Naive thymus-derived CD4-positive, alpha-beta T cell (primary cell): ENCODE measurements around the gene TOX2. TPM values are rescaled to one million over a fixed set of nuclear protein-coding genes. Genes with fewer than 3 reads are reported as not detected.

Source experiments
- ATAC-seq: fragments of 150-1000 bp; cut with Tn5 transposase; 2 replicates; pipeline ENCODE4 v1.10.0; 2021; ENCODE audit warnings: mild to moderate bottlenecking, moderate library complexity
- CTCF ChIA-PET: fragments of 350-600 bp; sonication (Branson Sonifier 250); formaldehyde crosslinking; loops from one replicate; lab custom pipeline; 2021; ENCODE audit warnings: antibody characterized with exemption; lab: Charles Lee
- POLR2A ChIA-PET: fragments of 350-600 bp; sonication (Branson Sonifier 250); formaldehyde crosslinking; loops from one replicate; lab custom pipeline; 2021; ENCODE audit warnings: antibody characterized with exemption, inconsistent platforms; lab: Charles Lee
- DNase-seq, 9 donors: peaks; one replicate each; pipeline versions ENCODE4 v3.0.0 to v3.0.0-alpha.2; 2020 to 2022; ENCODE audit warnings: mixed read lengths in 1 of 9
- H3K27ac ChIP-seq: one replicate; pipeline ENCODE4 v1.7.0; 2013; ENCODE audit warnings: mild to moderate bottlenecking, low read depth, low read length, moderate library complexity
- H3K27me3 ChIP-seq, 2 donors: one replicate each; pipeline ENCODE4 v1.7.0; 2013; ENCODE audit warnings: low read length in 2 of 2, mild to moderate bottlenecking in 2 of 2, moderate library complexity in 2 of 2; ENCODE audit not compliant: control insufficient read depth in 2 of 2, insufficient read depth in 2 of 2
- H3K36me3 ChIP-seq, 3 experiments: 1 replicate in 2 of 3; 2 replicates in 1 of 3; pipeline ENCODE4 v1.7.0; 2013; ENCODE audit warnings: low read length in 3 of 3, mild to moderate bottlenecking in 3 of 3, moderate library complexity in 1 of 3; ENCODE audit not compliant: insufficient read depth in 3 of 3, control insufficient read depth in 2 of 3
- H3K4me1 ChIP-seq, 2 donors: one replicate each; pipeline ENCODE4 v1.7.0; 2013; ENCODE audit warnings: low read length in 2 of 2, mild to moderate bottlenecking in 2 of 2, moderate library complexity in 1 of 2; ENCODE audit not compliant: control insufficient read depth in 2 of 2, insufficient read depth in 2 of 2
- H3K4me3 ChIP-seq: 2 replicates; pipeline ENCODE4 v1.7.0; 2013; ENCODE audit warnings: mild to moderate bottlenecking, low read length
- H3K9me3 ChIP-seq, 3 experiments: 1 replicate in 2 of 3; 2 replicates in 1 of 3; pipeline ENCODE4 v1.7.0; 2013; ENCODE audit warnings: low read length in 3 of 3; ENCODE audit not compliant: control insufficient read depth in 2 of 3
- H3K27ac Mint-ChIP-seq, 9 donors: one replicate each; pipeline ENCODE4 v1.8.0; 2020 to 2022; ENCODE audit warnings: mixed read lengths in 9 of 9, mild to moderate bottlenecking in 8 of 9, moderate library complexity in 5 of 9, inconsistent platforms in 2 of 9
- H3K27me3 Mint-ChIP-seq, 5 donors: one replicate each; pipeline ENCODE4 v1.8.0; 2021 to 2022; ENCODE audit warnings: mixed read lengths in 5 of 5, mild to moderate bottlenecking in 1 of 5
- H3K36me3 Mint-ChIP-seq, 5 donors: one replicate each; pipeline ENCODE4 v1.8.0; 2020 to 2022; ENCODE audit warnings: mixed read lengths in 5 of 5, mild to moderate bottlenecking in 3 of 5, inconsistent platforms in 1 of 5
- H3K4me1 Mint-ChIP-seq, 7 donors: one replicate each; pipeline ENCODE4 v1.8.0; 2020 to 2022; ENCODE audit warnings: mixed read lengths in 7 of 7, mild to moderate bottlenecking in 3 of 7, inconsistent platforms in 1 of 7
- H3K4me3 Mint-ChIP-seq, 10 donors: one replicate each; pipeline ENCODE4 v1.8.0; 2020 to 2022; ENCODE audit warnings: mild to moderate bottlenecking in 10 of 10, mixed read lengths in 10 of 10, moderate library complexity in 6 of 10, inconsistent platforms in 2 of 10
- H3K9me3 Mint-ChIP-seq, 11 donors: one replicate each; pipeline ENCODE4 v1.8.0; 2020 to 2022; ENCODE audit warnings: mixed read lengths in 11 of 11, mild to moderate bottlenecking in 4 of 11, inconsistent platforms in 1 of 11, moderate library complexity in 1 of 11
- intact Hi-C, 2 donors: fragments of 100-400 bp; cut with micrococcal nuclease; formaldehyde crosslinking; loops; one replicate each; pipeline ENCODE4 v1.15.1; 2023
- polyA plus RNA-seq, 2 donors: library from polyadenylated mRNA; unstranded; fragments of 300-500 nt; fragmentation: Illumina TruSeq; gene quantifications; one replicate each; pipeline ENCODE4 v1.2.3, GENCODE V29; 2021
- total RNA-seq, 6 experiments: library from RNA in 5 of 6; stranded (reverse) in 5 of 6; gene quantifications; 1 replicate in 5 of 6; 2 replicates in 1 of 6; pipeline ENCODE4 v1.2.3 and lab custom pipeline; 2021 to 2026

The TOX2 gene
- total and polyA plus RNA-seq, 7 experiments from 2014 or later = 0.22 to 7.1 (median 1.5) TPM

DNA sequence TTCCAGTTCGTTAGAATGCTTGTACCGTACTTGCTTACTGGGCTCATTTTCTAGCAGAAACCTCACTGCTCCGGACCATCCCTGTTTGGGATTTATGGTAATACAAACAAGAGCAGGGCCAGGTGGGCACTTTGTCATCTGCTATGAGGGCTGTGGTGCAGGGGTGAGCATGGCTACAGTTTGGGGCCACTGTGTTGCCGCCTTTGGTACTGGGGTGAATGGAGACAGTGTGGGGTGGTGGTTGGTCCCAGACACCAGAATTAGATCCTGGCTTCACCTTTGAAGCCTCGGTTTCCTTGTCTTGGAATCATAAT lies 95.0 kb downstream of the TOX2 start:
- no peak for DNase-seq
- Histone ChIP-seq H3K4me3 (no peak overlapping the region), H3K9me3 (no peaks in the 10 kb centered on the region), H3K36me3 (no peaks in the 10 kb centered on the region), H3K27ac (no peak overlapping the region), H3K27me3 (no peaks in the 10 kb centered on the region), H3K4me1 (peaks cover 17 to 22% of the 10 kb centered on the region in 2 donors)
- no peak overlapping the region for H3K27ac Mint-ChIP-seq
- no peak overlapping the region for H3K4me3 Mint-ChIP-seq
- H3K4me1 Mint-ChIP-seq = peaks cover 16 to 39% (median 24%) of the 10 kb centered on the region in 7 donors
- ATAC-seq = no peak
- peaks cover 0 to 2% (median 0%) of the 10 kb centered on the region in 5 donors for H3K36me3 Mint-ChIP-seq
- intact Hi-C loops = no loop called here
- peaks cover 0 to 2% (median 0%) of the 10 kb centered on the region in 11 donors for H3K9me3 Mint-ChIP-seq
- H3K27me3 Mint-ChIP-seq = peaks cover 0 to 53% (median 5%) of the 10 kb centered on the region in 5 donors
- ChIA-PET CTCF (no interaction called here), POLR2A (interaction anchor here (0.6 kb wide), 1 partner anchor 17 kb away, joined by 3 read pairs; no protein-coding TSS in a partner anchor)

DNA sequence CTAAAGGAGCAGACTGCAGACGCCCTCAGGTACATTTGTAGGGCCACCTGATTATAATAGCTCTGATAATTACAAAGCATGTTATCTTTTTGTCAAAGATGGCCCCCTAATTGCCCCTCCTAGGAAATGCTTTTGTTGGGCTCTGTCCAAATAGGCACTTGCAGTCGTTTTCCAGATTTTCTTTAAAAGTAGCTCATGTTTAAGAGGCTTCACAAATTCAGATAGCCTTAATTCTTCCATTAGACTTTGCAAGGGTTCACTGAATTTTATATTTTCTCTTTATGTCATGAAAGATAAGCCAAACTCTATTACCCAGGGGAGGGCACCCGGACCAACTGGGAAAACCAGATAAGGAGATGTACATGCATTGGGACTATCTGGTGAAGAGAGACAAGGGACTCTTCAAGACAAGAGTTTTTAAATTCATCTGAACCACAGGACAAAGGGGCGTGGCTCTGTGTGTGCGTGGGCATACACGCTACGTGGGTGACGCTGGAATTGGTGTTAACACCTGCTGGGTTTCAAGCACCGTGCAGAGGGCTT lies 95.6 kb downstream of the TOX2 start:
- Mint-ChIP-seq H3K9me3 (peaks cover 0 to 2% (median 0%) of the 10 kb centered on the region in 11 donors), H3K27ac (peak overlapping the region in 1 of 9 donors; percentile 33)
- intact Hi-C loops = loop anchor here in 1 of 2 donors (5.0 kb wide), 1 partner anchor 68 kb away; no protein-coding TSS in a partner anchor

DNA sequence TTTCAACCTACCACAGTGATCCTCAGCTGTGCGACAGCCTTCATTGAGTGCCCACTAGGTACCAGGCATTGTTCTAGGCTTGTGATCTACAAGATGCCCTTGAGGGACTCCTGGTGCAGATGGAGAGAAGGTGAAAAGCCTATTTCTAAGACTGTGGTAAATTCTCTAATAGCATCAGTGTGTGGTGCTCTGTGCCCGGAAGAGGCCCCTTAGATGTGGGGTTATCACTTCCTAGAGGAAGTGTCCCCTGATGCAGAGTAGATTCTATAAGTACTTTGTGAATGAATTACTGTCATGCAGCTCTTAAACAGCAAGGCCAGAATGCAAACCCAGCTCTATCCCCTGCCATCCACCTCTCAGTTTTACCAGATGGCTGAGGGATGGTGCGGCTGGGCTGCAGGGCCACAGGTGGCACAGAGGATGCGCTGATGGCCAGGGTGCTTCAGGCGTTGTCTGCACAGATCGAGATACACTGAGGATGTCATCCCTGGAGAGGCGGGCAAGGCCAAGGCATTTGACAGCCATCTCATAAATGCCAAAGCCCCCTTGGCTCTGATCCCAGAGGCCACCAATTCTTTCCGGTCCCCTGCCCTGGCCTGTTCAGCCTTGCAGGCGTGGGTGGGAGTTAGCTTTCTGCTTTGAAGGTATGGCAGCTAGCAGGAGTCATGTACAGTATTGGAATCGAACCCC lies 96.7 kb downstream of the TOX2 start:
- Histone ChIP-seq H3K4me3 (peak overlapping the region; percentile 8), H3K27me3 (no peaks in the 10 kb centered on the region), H3K36me3 (no peaks in the 10 kb centered on the region), H3K27ac (no peak overlapping the region), H3K9me3 (no peaks in the 10 kb centered on the region), H3K4me1 (peaks cover 17 to 22% of the 10 kb centered on the region in 2 donors)
- Mint-ChIP-seq H3K36me3 (peaks cover 0 to 2% (median 0%) of the 10 kb centered on the region in 5 donors), H3K9me3 (peaks cover 0 to 2% (median 0%) of the 10 kb centered on the region in 11 donors), H3K27ac (peak overlapping the region in 3 of 9 donors; percentile 6 to 54 (median 33)), H3K4me1 (peaks cover 16 to 32% (median 21%) of the 10 kb centered on the region in 7 donors), H3K4me3 (peak overlapping the region; percentile 30 to 68 (median 54)), H3K27me3 (peaks cover 0 to 55% (median 5%) of the 10 kb centered on the region in 5 donors)
- DNase-seq (peak in 6 of 9 donors; percentile 10 to 52 (median 48)), ATAC-seq (peak; percentile 74)
- ChIA-PET POLR2A (no interaction called here), CTCF (no interaction called here)
- intact Hi-C loops = loop anchor here in 1 of 2 donors (5.0 kb wide), 1 partner anchor 69 kb away; no protein-coding TSS in a partner anchor

More for the DNA sequence above, 95.6 kb downstream of the TOX2 start:
- peak in 1 of 9 donors; percentile 24 for DNase-seq
- Histone ChIP-seq H3K27ac (no peak overlapping the region), H3K4me1 (peaks cover 17 to 22% of the 10 kb centered on the region in 2 donors), H3K36me3 (no peaks in the 10 kb centered on the region), H3K9me3 (no peaks in the 10 kb centered on the region), H3K27me3 (no peaks in the 10 kb centered on the region), H3K4me3 (no peak overlapping the region)
- ChIA-PET POLR2A (no interaction called here), CTCF (no interaction called here)
- peak overlapping the region in 2 of 10 donors; percentile 36 to 56 for H3K4me3 Mint-ChIP-seq
- H3K4me1 Mint-ChIP-seq = peaks cover 16 to 36% (median 21%) of the 10 kb centered on the region in 7 donors
- peaks cover 0 to 2% (median 0%) of the 10 kb centered on the region in 5 donors for H3K36me3 Mint-ChIP-seq
- no peak for ATAC-seq
- H3K27me3 Mint-ChIP-seq = peaks cover 0 to 54% (median 5%) of the 10 kb centered on the region in 5 donors

DNA sequence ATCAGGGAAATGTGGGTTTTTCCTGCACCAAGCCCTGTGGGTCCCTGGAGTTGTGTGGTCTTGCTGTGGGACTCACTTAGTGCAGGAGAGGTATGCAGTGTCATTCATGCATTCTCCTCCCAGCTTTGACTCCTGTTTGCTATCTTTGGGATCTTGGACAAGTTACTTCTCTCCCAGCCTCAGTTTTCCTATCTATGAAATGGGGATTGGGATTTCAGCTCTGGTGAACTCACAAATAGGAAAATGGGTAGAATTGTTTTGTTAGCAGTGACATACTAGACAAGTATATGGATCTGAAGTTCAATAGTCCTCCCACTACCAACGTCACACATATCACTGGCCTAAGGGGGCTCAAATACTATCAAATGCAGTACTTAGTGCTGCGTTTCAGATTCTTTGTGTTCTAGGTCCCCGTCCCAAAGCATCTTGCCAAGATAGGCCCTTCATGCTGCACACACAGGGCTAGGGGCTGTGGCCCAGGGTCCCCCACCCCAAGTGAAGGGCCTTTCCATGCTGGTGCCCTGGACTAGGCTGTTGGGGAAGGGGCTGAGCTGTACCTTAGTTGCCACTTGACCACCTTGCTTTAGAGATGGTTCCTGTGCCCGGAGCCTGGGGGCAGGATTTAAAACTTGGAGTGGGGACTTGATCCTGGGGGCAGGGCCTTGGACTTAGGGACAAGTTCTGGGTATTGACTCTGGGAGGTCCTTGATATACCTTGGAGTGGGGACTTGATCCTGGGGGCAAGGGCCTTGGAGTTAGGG lies 98.0 kb downstream of the TOX2 start:
- DNase-seq = no peak
- no peak overlapping the region for H3K27ac Mint-ChIP-seq
- H3K4me1 Mint-ChIP-seq = peaks cover 18 to 37% (median 21%) of the 10 kb centered on the region in 7 donors
- Histone ChIP-seq H3K9me3 (no peaks in the 10 kb centered on the region), H3K4me1 (peaks cover 17 to 22% of the 10 kb centered on the region in 2 donors), H3K4me3 (no peak overlapping the region), H3K27ac (no peak overlapping the region), H3K36me3 (no peaks in the 10 kb centered on the region), H3K27me3 (no peaks in the 10 kb centered on the region)
- ChIA-PET POLR2A (interaction anchor here (0.8 kb wide), 1 partner anchor 72 kb away, joined by 7 read pairs; no protein-coding TSS in a partner anchor), CTCF (no interaction called here)
- intact Hi-C loops = loop anchor here in 1 of 2 donors (5.0 kb wide), 1 partner anchor 70 kb away; no protein-coding TSS in a partner anchor
- peaks cover 0 to 2% (median 0%) of the 10 kb centered on the region in 11 donors for H3K9me3 Mint-ChIP-seq
- peaks cover 0 to 60% (median 5%) of the 10 kb centered on the region in 5 donors for H3K27me3 Mint-ChIP-seq
- no peak overlapping the region for H3K4me3 Mint-ChIP-seq
- H3K36me3 Mint-ChIP-seq = peaks cover 0 to 2% (median 0%) of the 10 kb centered on the region in 5 donors
- no peak for ATAC-seq

DNA sequence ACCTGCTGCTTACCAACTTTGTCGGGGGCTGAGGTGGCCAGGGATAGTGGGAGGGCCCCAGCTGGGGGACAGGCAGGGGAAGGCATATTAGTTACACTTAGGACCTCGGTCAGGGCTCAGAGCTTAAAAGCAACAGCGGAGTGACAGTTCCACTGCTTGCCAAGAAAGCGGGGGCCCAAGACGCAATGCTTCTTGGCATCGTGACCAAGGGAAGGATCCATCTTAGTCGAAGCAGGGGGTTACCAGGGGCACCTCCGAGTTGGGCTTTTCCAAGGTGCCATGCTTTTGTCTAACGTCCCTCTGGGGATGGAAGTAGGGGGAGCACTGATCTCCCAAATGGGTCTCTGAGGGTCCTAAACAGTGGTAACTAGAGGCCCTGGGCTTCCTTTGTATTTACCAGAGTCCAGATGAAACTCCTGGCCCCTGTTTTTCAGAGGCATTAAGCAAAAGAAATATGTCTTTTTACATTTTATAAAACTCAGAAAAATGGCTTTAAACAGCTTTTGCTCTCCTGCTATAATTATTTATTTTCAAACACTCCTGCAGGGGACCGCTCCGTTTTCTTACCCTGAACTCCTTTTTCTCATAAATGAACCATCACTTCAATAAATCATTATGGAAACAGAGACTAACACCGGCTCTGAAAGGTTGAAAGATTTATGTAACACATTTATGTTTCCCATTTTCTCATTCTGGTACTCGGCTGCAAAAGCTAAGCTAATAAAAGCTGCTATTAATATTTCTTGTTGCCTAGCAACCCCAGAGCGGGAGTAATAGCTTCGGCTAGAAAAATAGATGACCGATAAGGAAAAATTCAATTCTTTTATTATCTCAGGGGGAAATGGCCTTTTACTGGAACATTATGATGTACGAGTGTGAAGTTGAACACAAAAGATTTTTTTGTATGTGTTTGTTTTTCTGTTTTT lies 100.4 kb downstream of the TOX2 start:
- Mint-ChIP-seq H3K27ac (no peak overlapping the region), H3K4me3 (no peak overlapping the region), H3K36me3 (peaks cover 0 to 2% (median 0%) of the 10 kb centered on the region in 5 donors), H3K27me3 (peaks cover 0 to 62% (median 3%) of the 10 kb centered on the region in 5 donors), H3K4me1 (peaks cover 34 to 58% (median 42%) of the 10 kb centered on the region in 7 donors), H3K9me3 (peaks cover 0 to 2% (median 0%) of the 10 kb centered on the region in 11 donors)
- CTCF ChIA-PET = no interaction called here
- Histone ChIP-seq H3K9me3 (no peaks in the 10 kb centered on the region), H3K27ac (no peak overlapping the region), H3K36me3 (no peaks in the 10 kb centered on the region), H3K27me3 (no peaks in the 10 kb centered on the region), H3K4me1 (peaks cover 34 to 42% of the 10 kb centered on the region in 2 donors), H3K4me3 (no peak overlapping the region)
- POLR2A ChIA-PET = no interaction called here
- no peak for ATAC-seq
- intact Hi-C loops = loop anchor here (5.0 kb wide), 3 partner anchors 52 to 263 kb away; no protein-coding TSS in a partner anchor
- DNase-seq = no peak
